IPS-20b (cell line): Measurements from ENCODE around the gene DSCAML1.

Experiments
- H3K27ac ChIP-seq: one replicate; pipeline ENCODE4 v1.5.1; 2013; ENCODE audit warnings: low read length
- H3K27me3 ChIP-seq: 2 replicates; pipeline ENCODE4 v1.6.1; 2013; ENCODE audit warnings: mild to moderate bottlenecking, low read length, inconsistent platforms; ENCODE audit not compliant: insufficient read depth
- H3K36me3 ChIP-seq: 2 replicates; pipeline ENCODE4 v1.6.1; 2013; ENCODE audit warnings: low read depth, mild to moderate bottlenecking, inconsistent platforms, low read length, moderate library complexity; ENCODE audit not compliant: insufficient read depth
- H3K4me1 ChIP-seq: 2 replicates; pipeline ENCODE4 v1.6.1; 2013; ENCODE audit warnings: mild to moderate bottlenecking, control low read depth, inconsistent platforms, low read length, moderate library complexity; ENCODE audit not compliant: insufficient read depth
- H3K4me3 ChIP-seq: 2 replicates; pipeline ENCODE4 v1.5.1; 2013; ENCODE audit warnings: mild to moderate bottlenecking, low read length, inconsistent platforms
- H3K9ac ChIP-seq: 2 replicates; pipeline ENCODE4 v1.6.1; 2013; ENCODE audit warnings: low read depth, mild to moderate bottlenecking, inconsistent platforms, low read length, moderate library complexity
- H3K9me3 ChIP-seq: 2 replicates; pipeline ENCODE4 v1.6.1; 2013; ENCODE audit warnings: mild to moderate bottlenecking, low read depth, low read length, inconsistent platforms; ENCODE audit not compliant: insufficient read depth

DSCAML1 gene

DNA sequence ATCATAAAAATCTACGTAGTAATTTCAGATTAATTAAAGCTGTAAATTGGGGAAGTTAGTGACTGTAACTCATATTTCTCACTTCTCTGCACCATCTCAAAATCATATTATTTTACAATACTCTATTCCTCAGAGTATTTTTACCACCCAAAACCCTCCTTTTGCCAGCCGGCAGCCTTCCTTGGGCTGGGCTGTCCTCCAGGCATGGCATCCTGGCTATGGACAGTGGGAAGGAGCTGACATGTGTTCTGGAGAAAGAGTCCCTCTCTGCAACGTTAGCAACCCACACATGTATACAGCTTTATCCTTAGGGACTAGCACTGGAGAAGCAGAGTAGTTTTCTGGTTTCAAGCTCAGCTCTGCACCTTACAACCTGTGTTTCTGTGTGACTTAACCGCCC lies 86.8 kb downstream of the DSCAML1 start:
- H3K9me3 ChIP-seq: no peaks in the 10 kb centered on the region
- peaks cover 8% of the 10 kb centered on the region; the same call in 1 of the 2 replicates for H3K27me3 ChIP-seq

GRCh38 chr11:117706322-117706814 lies 90.6 kb downstream of the DSCAML1 start:
- Histone ChIP-seq H3K9me3 (no peaks in the 10 kb centered on the region), H3K27ac (no peak overlapping the region), H3K4me3 (no peak overlapping the region), H3K9ac (no peak overlapping the region), H3K27me3 (peaks cover 8% of the 10 kb centered on the region; the same call in 1 of the 2 replicates), H3K4me1 (peaks cover 8% of the 10 kb centered on the region; the same call in 1 of the 2 replicates), H3K36me3 (no peaks in the 10 kb centered on the region)

More for the DNA sequence above, 86.8 kb downstream of the DSCAML1 start:
- H3K27ac ChIP-seq: no peak overlapping the region
- H3K36me3 ChIP-seq: no peaks in the 10 kb centered on the region
- no peak overlapping the region for H3K4me3 ChIP-seq
- H3K4me1 ChIP-seq: peaks cover 4% of the 10 kb centered on the region; the same call in 1 of the 2 replicates
- no peak overlapping the region for H3K9ac ChIP-seq

DNA sequence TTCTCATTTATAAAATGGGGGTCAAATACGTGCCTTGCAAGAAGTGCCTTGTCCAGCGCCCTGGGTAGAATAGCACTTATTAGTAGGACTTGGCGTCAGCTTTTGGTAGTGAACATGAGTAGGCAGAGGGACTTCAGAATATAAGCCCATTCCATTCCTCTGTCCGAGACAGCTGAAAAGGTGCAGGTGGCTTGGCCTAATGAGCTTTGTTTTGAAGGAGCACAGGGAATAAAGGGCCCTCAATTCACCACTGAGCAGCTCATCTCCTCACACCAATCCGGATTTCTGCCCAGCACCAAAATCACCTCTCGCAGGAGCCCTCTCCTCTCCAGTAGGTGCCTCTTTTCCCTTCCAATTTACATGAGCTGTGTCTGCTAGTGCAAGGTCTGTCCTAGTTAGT lies 91.2 kb downstream of the DSCAML1 start:
- Histone ChIP-seq H3K4me3 (no peak overlapping the region), H3K36me3 (no peaks in the 10 kb centered on the region), H3K4me1 (peaks cover 8% of the 10 kb centered on the region; the same call in 1 of the 2 replicates), H3K9ac (no peak overlapping the region), H3K27ac (no peak overlapping the region), H3K27me3 (peaks cover 8% of the 10 kb centered on the region; the same call in 1 of the 2 replicates), H3K9me3 (no peaks in the 10 kb centered on the region)

GRCh38 chr11:117704395-117705100 lies 92.5 kb downstream of the DSCAML1 start:
- Histone ChIP-seq H3K27ac (no peak overlapping the region), H3K36me3 (no peaks in the 10 kb centered on the region), H3K9ac (no peak overlapping the region), H3K4me1 (peaks cover 8% of the 10 kb centered on the region; the same call in 1 of the 2 replicates), H3K27me3 (peaks cover 8% of the 10 kb centered on the region; the same call in 1 of the 2 replicates), H3K9me3 (no peaks in the 10 kb centered on the region), H3K4me3 (no peak overlapping the region)

DNA sequence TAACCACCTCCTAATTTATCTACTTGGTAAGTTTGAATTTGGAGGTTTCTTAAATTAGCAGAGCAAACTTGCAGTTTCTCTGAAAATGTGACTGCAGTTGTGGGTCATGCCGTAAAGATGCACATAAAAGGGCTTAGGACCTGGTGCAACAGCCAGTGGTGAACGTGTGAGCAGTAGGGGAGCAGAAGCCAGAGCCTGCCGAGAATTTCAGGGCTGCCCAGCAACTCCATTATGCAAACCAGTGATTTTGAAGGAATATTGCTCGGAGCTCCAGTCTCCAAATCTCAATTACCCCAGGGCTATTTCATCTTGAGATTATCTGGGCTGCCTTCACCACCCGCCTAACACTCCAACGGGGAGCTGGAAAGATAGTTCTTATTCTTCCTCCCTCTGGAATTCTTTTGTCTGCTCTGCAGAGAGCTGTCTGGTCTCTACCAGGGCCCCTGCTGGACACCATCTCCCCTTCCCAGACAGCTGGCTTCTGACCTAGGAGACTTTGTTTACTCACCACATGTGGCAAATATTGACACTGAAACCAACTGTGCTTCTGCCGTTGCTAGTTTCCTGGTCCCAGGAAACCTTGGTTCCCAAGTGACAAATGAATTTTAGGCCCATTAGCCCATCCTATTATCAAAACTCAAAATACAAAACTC lies 93.9 kb downstream of the DSCAML1 start:
- no peaks in the 10 kb centered on the region for H3K9me3 ChIP-seq
- peaks cover 4% of the 10 kb centered on the region; the same call in 1 of the 2 replicates for H3K27me3 ChIP-seq
- H3K36me3 ChIP-seq: no peaks in the 10 kb centered on the region

DNA sequence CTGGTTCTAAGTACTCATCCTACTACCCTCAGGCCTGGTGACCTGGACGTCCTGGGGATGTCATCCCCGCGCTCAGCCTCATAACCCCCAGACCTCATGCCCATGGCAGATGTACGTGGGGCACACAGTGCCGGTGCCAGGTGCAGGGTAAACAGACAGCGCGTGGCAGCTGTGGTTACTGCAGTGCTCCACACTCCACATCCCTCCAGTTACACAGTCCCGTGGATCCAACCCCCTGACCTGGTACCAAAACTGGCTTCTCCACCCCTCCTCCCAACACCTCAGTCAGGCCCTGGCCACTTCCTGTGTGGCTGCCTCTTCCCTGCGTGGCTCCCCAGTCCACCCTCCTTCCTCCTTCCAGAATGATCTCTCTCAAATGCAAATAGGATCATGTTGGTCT lies 95.2 kb downstream of the DSCAML1 start:
- H3K27me3 ChIP-seq: no peaks in the 10 kb centered on the region; the same call in 1 of the 2 replicates
- no peaks in the 10 kb centered on the region for H3K9me3 ChIP-seq
- no peak overlapping the region for H3K4me3 ChIP-seq
- peaks cover 10% of the 10 kb centered on the region; the same call in 1 of the 2 replicates for H3K4me1 ChIP-seq
- H3K27ac ChIP-seq: no peak overlapping the region
- H3K36me3 ChIP-seq: no peaks in the 10 kb centered on the region
- H3K9ac ChIP-seq: no peak overlapping the region

More for the DNA sequence above, 93.9 kb downstream of the DSCAML1 start:
- no peak overlapping the region for H3K4me3 ChIP-seq
- no peak overlapping the region for H3K9ac ChIP-seq
- no peak overlapping the region for H3K27ac ChIP-seq
- peaks cover 8% of the 10 kb centered on the region; the same call in 1 of the 2 replicates for H3K4me1 ChIP-seq

DNA sequence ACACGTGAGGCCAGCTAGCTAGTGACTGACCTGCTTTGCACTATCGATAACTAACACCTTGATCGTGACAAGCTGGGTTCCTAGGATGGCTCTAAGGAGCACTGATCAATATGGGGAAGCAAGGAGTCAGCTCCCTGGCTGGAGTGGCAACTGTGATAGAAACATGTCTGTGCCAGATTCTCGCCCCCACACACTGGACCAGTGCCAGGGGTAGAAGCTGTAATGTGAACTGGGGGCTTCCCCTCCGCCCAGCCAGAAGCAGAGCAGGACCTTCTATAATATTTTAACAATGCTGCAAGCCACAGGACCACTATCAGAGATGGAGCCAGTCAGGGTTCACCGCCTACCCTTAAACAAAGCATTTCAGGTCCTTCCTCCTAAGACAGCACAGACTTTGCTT lies 96.5 kb downstream of the DSCAML1 start:
- peaks cover 17% of the 10 kb centered on the region; the same call in 1 of the 2 replicates for H3K4me1 ChIP-seq
- H3K9ac ChIP-seq: no peak overlapping the region
- no peak overlapping the region for H3K4me3 ChIP-seq
- no peaks in the 10 kb centered on the region for H3K36me3 ChIP-seq
- H3K27ac ChIP-seq: no peak overlapping the region
- no peaks in the 10 kb centered on the region for H3K9me3 ChIP-seq
- H3K27me3 ChIP-seq: peaks cover under 1% of the 10 kb centered on the region; the same call in 1 of the 2 replicates

DNA sequence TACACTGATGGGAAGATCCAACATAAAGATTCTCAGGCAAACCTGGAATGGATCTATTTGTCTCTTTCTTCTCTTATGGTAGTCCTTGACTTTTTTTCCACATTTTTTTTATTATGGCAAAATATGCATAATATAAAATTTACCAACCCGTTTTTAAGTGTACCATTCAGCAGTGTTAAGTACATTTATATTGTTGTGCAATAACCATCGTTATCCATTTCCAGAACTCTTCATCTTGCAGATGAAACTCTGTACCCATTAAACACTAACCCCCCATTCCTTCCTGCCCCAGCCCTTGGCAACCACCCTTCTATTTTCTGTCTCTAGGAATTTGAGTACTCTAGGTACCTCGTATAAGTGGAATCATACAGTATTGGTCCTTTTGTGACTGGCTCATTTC lies 99.7 kb downstream of the DSCAML1 start:
- no peaks in the 10 kb centered on the region for H3K36me3 ChIP-seq
- no peak overlapping the region for H3K4me3 ChIP-seq
- no peak overlapping the region for H3K9ac ChIP-seq
- H3K27ac ChIP-seq: no peak overlapping the region
- H3K4me1 ChIP-seq: peaks cover 8% of the 10 kb centered on the region; the same call in 1 of the 2 replicates
- H3K9me3 ChIP-seq: no peaks in the 10 kb centered on the region
- H3K27me3 ChIP-seq: peaks cover 3% of the 10 kb centered on the region; the same call in 1 of the 2 replicates

GRCh38 chr11:117696540-117696939 lies 100.5 kb downstream of the DSCAML1 start:
- H3K9me3 ChIP-seq: no peaks in the 10 kb centered on the region

GRCh38 chr11:117693344-117693743 lies 103.7 kb downstream of the DSCAML1 start:
- no peaks in the 10 kb centered on the region for H3K9me3 ChIP-seq
- H3K36me3 ChIP-seq: no peaks in the 10 kb centered on the region
- H3K4me1 ChIP-seq: peaks cover 18% of the 10 kb centered on the region
- no peak overlapping the region for H3K9ac ChIP-seq
- H3K27ac ChIP-seq: no peak overlapping the region
- H3K4me3 ChIP-seq: no peak overlapping the region
- peaks cover 3% of the 10 kb centered on the region; the same call in 1 of the 2 replicates for H3K27me3 ChIP-seq

More at GRCh38 chr11:117696540-117696939, 100.5 kb downstream of the DSCAML1 start:
- Histone ChIP-seq H3K4me3 (no peak overlapping the region), H3K4me1 (peaks cover 11% of the 10 kb centered on the region; the same call in 1 of the 2 replicates), H3K27me3 (peaks cover 3% of the 10 kb centered on the region; the same call in 1 of the 2 replicates), H3K27ac (no peak overlapping the region), H3K36me3 (no peaks in the 10 kb centered on the region), H3K9ac (no peak overlapping the region)

GRCh38 chr11:117691516-117691915 lies 105.5 kb downstream of the DSCAML1 start:
- peaks cover 3% of the 10 kb centered on the region; the same call in 1 of the 2 replicates for H3K27me3 ChIP-seq

More at GRCh38 chr11:117691516-117691915, 105.5 kb downstream of the DSCAML1 start:
- Histone ChIP-seq H3K4me1 (peaks cover 13% of the 10 kb centered on the region), H3K9ac (no peak overlapping the region), H3K9me3 (no peaks in the 10 kb centered on the region), H3K4me3 (no peak overlapping the region), H3K36me3 (no peaks in the 10 kb centered on the region), H3K27ac (no peak overlapping the region)
